NCI-H82 treated with DMSO at 0.1 percent for 48 hours (cell line): ENCODE data around the gene EMX1.
A peak's percentile ranks its signal among the peaks of the same experiment; 100 is the strongest.

Source experiments
- DNase-seq: peaks from one replicate; lab custom pipeline; 2025; ENCODE audit not compliant: unreplicated experiment; lab: John Stamatoyannopoulos, UW

The EMX1 gene

GRCh38 chr2:72956050-72956395 is 38.7 kb downstream of the EMX1 start:
- DNase-seq: no peak

GRCh38 chr2:72956936-72957335 is 39.6 kb downstream of the EMX1 start:
- no peak for DNase-seq

- no peak for DNase-seq
Observed at GRCh38 chr2:72958542-72959385, 41.4 kb downstream of the EMX1 start.

- DNase-seq: no peak
Observed at GRCh38 chr2:72959554-72959953, 42.2 kb downstream of the EMX1 start.

GRCh38 chr2:72959995-72960981 is 43.0 kb downstream of the EMX1 start:
- no peak for DNase-seq

- no peak for DNase-seq
Observed at GRCh38 chr2:72961036-72961720, 43.9 kb downstream of the EMX1 start.

GRCh38 chr2:72961853-72962468 is 44.6 kb downstream of the EMX1 start:
- no peak for DNase-seq

GRCh38 chr2:72962911-72963310 is 45.6 kb downstream of the EMX1 start:
- no peak for DNase-seq

- no peak for DNase-seq
Observed at GRCh38 chr2:72963423-72964145, 46.3 kb downstream of the EMX1 start.

GRCh38 chr2:72964146-72964525 is 46.8 kb downstream of the EMX1 start:
- no peak for DNase-seq

GRCh38 chr2:72965016-72965415 is 47.7 kb downstream of the EMX1 start:
- no peak for DNase-seq

GRCh38 chr2:72965770-72966450 is 48.6 kb downstream of the EMX1 start:
- DNase-seq: no peak

- DNase-seq: no peak
Observed at GRCh38 chr2:72968286-72968685, 51.0 kb downstream of the EMX1 start.

GRCh38 chr2:72969706-72970105 is 52.4 kb downstream of the EMX1 start:
- DNase-seq: no peak

- no peak for DNase-seq
Observed at GRCh38 chr2:72971036-72971435, 53.7 kb downstream of the EMX1 start.

GRCh38 chr2:72972352-72973136 is 55.2 kb downstream of the EMX1 start:
- DNase-seq: no peak

GRCh38 chr2:72973137-72973535 is 55.8 kb downstream of the EMX1 start:
- no peak for DNase-seq

- DNase-seq: peak; percentile 62
Observed at GRCh38 chr2:72973566-72974435, 56.5 kb downstream of the EMX1 start.
